ENCODE measurements around the gene RTP3.

Gene RTP3

DNA sequence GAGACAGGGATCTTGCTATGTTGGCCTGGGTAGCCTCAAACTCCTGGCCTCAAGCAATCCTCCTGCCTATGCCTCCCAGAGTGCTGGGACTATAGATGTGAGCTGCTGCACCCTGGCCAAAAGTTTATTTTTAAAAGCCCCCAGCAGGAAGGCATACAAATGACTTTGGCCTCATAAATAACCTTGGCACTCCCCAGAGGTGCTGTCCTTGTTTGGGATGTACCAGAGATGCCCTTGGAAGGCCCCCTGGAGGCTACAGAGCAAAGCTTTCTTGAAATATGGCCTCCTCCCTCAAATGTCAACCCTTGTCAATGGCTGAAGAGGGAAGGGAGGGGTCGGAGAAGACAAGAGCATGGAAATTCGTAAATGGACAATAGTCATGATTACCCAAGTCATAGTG lies 14.0 kb upstream of the RTP3 start:
- H3K4me1 ChIP-seq (ENCODE audit: control insufficient read depth, insufficient read depth, low read length) = peaks cover under 1% of the 10 kb centered on the region
- no peak overlapping the region for H3K4me3 ChIP-seq (ENCODE audit: low read depth, low read length)
- H3K27me3 ChIP-seq (ENCODE audit: control insufficient read depth, insufficient read depth, low read length) = no peaks in the 10 kb centered on the region
- H3K9me3 ChIP-seq (ENCODE audit: control insufficient read depth, insufficient read depth, low read depth, low read length) = no peaks in the 10 kb centered on the region
- no peak overlapping the region for H3K9ac ChIP-seq (ENCODE audit: low read length)
- no peaks in the 10 kb centered on the region for H3K36me3 ChIP-seq (ENCODE audit: control insufficient read depth, insufficient read depth, low read length)
- no peak overlapping the region for H3K27ac ChIP-seq (ENCODE audit: low read depth, low read length)

DNA sequence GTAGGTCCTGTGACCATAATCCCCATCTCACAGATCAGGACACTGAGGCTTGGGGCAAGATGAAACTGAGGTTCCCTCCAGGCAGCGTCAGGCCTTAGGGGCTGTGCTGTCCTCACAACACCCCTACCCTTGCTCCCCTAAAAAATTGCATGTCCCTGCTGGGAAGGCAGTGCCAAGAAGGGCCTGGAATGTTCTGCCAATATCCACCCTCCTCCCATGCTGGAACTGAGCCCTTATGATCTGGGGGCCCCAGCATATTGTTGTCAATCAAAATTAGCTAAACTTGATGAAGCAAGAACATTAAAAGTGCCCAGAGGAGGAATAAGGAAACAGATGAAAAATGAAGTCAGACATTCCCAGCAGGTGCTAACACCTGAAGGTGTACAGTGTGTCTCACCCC lies 13.4 kb upstream of the RTP3 start:
- no peaks in the 10 kb centered on the region for H3K36me3 ChIP-seq (ENCODE audit: control insufficient read depth, insufficient read depth, low read length)
- no peak overlapping the region for H3K4me3 ChIP-seq (ENCODE audit: low read depth, low read length)
- 0 out of 2 replicates have a peak, but pooled peaks cover under 1% of the 10 kb centered on the region for H3K27me3 ChIP-seq (ENCODE audit: control insufficient read depth, insufficient read depth, low read length)
- H3K9me3 ChIP-seq (ENCODE audit: control insufficient read depth, insufficient read depth, low read depth, low read length) = no peaks in the 10 kb centered on the region
- H3K9ac ChIP-seq (ENCODE audit: low read length) = no peak overlapping the region
- H3K4me1 ChIP-seq (ENCODE audit: control insufficient read depth, insufficient read depth, low read length) = peaks cover 6% of the 10 kb centered on the region
- no peak overlapping the region for H3K27ac ChIP-seq (ENCODE audit: low read depth, low read length)

DNA sequence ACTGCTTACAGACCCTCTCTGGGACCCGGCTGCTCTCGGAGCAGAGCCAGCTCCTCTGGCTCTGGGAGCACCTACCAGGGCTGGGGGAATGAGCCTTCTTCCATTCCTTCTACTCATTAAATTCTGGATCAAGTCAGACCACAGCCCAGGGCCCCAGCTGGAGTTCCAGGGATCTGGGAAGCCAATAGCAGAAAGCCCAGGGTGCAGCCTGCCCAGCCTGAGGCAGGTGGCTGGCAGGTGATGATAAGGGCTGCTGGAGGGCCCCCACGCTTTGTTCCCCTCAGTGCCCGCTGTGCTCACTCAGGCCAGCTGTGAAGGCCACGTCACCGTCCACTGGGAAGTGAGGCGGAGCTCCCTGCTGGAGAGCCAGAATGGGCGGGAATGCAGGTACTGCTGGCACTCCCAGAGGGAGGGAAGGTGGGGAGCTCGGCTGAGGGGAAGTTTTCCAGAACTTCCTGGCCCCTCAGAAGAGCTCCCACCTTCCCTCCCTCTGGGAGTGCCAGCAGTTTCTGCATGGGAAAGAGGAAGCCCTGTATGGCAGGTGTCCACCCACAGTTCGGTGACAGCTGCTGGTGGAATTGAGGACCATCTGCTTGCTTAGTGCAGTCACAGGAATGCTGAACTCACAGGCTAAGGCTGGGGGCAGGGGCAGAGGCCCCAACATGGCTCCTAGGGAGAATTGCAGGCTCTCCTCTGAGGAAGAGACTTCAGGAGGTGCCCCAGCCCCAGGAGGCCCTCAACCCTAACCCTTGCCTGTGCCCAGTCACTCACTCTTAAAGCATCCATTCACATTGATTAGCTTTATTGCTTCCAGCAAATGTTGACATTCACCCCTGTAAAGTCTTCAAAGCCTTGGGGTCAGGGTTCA lies 12.6 kb upstream of the RTP3 start:
- no peak overlapping the region for H3K27ac ChIP-seq (ENCODE audit: low read depth, low read length)
- H3K4me3 ChIP-seq (ENCODE audit: low read depth, low read length) = no peak overlapping the region
- peaks cover 9% of the 10 kb centered on the region for H3K4me1 ChIP-seq (ENCODE audit: control insufficient read depth, insufficient read depth, low read length)
- H3K27me3 ChIP-seq (ENCODE audit: control insufficient read depth, insufficient read depth, low read length) = 0 out of 2 replicates have a peak, but pooled peaks cover 4% of the 10 kb centered on the region
- H3K9ac ChIP-seq (ENCODE audit: low read length) = no peak overlapping the region
- H3K9me3 ChIP-seq (ENCODE audit: control insufficient read depth, insufficient read depth, low read depth, low read length) = no peaks in the 10 kb centered on the region
- no peaks in the 10 kb centered on the region for H3K36me3 ChIP-seq (ENCODE audit: control insufficient read depth, insufficient read depth, low read length)

DNA sequence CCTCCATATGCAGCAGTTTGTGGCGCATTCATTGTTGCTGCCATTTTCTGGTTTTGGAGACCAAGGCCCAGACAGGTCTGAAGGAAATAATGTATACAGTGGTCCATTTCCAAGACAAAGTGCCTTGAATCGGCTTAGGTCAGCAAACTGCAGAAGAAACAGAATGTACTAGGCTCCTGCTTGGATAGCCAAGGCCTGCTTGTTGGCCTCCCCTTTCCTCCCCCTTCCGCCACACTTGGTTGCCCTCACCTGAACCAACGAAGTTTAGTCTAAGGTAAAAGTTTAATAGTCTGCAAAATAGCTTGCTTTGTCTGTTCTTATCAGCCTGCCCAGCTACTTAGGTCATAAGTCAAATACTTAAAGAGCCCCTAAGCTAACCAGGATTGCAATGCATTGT lies 12.0 kb upstream of the RTP3 start:
- Histone ChIP-seq H3K4me3 (ENCODE audit: low read depth, low read length) (no peak overlapping the region), H3K27ac (ENCODE audit: low read depth, low read length) (no peak overlapping the region), H3K4me1 (ENCODE audit: control insufficient read depth, insufficient read depth, low read length) (peaks cover 9% of the 10 kb centered on the region), H3K9me3 (ENCODE audit: control insufficient read depth, insufficient read depth, low read depth, low read length) (no peaks in the 10 kb centered on the region), H3K9ac (ENCODE audit: low read length) (no peak overlapping the region), H3K36me3 (ENCODE audit: control insufficient read depth, insufficient read depth, low read length) (no peaks in the 10 kb centered on the region), H3K27me3 (ENCODE audit: control insufficient read depth, insufficient read depth, low read length) (0 out of 2 replicates have a peak, but pooled peaks cover 4% of the 10 kb centered on the region)

DNA sequence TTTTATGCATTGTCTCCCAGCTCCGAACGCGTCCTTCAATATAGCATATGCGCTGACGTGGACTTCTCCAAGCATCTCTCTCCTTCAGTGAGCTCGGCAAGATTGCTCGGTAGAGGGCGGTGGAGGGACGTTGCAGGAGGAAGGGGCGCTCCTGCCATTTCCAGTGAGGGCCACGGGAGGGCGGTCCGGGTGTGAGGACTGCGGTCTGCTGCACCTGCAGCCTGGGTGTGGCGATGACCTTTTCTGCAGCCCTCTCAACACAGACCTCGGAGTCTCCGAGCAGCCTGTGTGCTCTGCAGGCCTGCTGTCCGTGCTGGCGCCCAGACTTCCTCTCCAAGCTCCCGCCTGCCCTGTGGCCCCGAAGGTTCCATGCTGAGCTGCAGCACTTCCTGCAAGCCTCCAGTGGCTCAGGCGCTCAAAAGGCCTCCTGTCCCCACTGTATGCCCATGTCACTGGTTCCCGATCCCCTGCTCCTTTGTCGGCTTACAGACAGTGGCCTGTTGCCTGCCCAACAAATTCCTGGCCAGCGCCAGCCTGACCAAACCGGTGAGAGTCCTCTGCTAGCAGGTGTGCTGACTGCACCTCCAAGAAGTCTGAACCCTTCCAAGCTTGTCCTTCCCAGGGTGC lies 8.9 kb upstream of the RTP3 start:
- Histone ChIP-seq H3K4me3 (ENCODE audit: low read depth, low read length) (no peak overlapping the region), H3K27ac (ENCODE audit: low read depth, low read length) (no peak overlapping the region), H3K4me1 (ENCODE audit: control insufficient read depth, insufficient read depth, low read length) (peaks cover 9% of the 10 kb centered on the region)

DNA sequence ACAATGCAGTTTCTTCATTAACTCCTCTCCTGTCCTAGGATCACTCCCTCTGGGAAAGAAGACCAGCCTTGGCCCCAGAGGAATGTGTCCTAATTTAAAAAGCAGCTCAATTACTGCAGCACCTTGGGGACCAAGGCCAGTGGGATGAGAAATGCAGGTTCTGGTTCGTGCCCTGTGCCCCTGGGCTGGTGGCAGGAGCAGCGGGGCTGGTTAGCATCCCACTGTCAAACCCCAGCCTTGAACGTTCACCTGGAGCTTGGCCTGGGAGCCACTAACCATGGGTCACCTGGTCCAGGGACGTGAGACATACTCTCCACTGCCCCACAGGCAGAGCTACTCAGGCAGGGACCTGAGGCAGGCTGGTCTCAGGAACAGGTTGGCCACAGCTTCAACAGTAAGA lies 8.4 kb upstream of the RTP3 start:
- Histone ChIP-seq H3K36me3 (ENCODE audit: control insufficient read depth, insufficient read depth, low read length) (no peaks in the 10 kb centered on the region), H3K9ac (ENCODE audit: low read length) (no peak overlapping the region), H3K27ac (ENCODE audit: low read depth, low read length) (no peak overlapping the region), H3K4me3 (ENCODE audit: low read depth, low read length) (no peak overlapping the region), H3K4me1 (ENCODE audit: control insufficient read depth, insufficient read depth, low read length) (peaks cover 9% of the 10 kb centered on the region), H3K9me3 (ENCODE audit: control insufficient read depth, insufficient read depth, low read depth, low read length) (peaks cover 5% of the 10 kb centered on the region), H3K27me3 (ENCODE audit: control insufficient read depth, insufficient read depth, low read length) (0 out of 2 replicates have a peak, but pooled peaks cover 4% of the 10 kb centered on the region)

More for the DNA sequence above, 8.9 kb upstream of the RTP3 start:
- Histone ChIP-seq H3K27me3 (ENCODE audit: control insufficient read depth, insufficient read depth, low read length) (0 out of 2 replicates have a peak, but pooled peaks cover 4% of the 10 kb centered on the region), H3K9me3 (ENCODE audit: control insufficient read depth, insufficient read depth, low read depth, low read length) (peaks cover 5% of the 10 kb centered on the region), H3K9ac (ENCODE audit: low read length) (peak overlapping the region; percentile 1), H3K36me3 (ENCODE audit: control insufficient read depth, insufficient read depth, low read length) (no peaks in the 10 kb centered on the region)

DNA sequence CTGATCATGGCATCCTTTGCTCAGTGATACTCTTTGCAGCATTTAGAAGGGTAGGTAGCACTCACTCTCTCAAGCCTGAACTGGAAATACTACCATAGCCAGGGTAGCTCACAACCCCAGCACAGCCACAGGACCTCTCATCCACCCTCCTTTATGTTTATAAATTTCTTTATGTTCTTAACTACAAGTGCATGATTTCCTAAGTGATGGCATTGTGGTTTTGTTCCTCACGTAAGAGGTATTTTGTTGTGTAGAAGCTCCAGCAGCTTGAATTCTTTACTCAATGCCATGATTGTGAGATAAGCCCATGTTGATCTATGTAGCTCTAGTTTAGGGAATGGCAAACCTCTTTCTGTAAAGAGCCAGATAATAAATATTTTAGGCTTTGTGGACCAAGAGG lies 7.9 kb upstream of the RTP3 start:
- Histone ChIP-seq H3K9ac (ENCODE audit: low read length) (no peak overlapping the region), H3K27me3 (ENCODE audit: control insufficient read depth, insufficient read depth, low read length) (0 out of 2 replicates have a peak, but pooled peaks cover 4% of the 10 kb centered on the region), H3K27ac (ENCODE audit: low read depth, low read length) (no peak overlapping the region), H3K4me3 (ENCODE audit: low read depth, low read length) (no peak overlapping the region), H3K4me1 (ENCODE audit: control insufficient read depth, insufficient read depth, low read length) (peaks cover 9% of the 10 kb centered on the region), H3K9me3 (ENCODE audit: control insufficient read depth, insufficient read depth, low read depth, low read length) (peaks cover 5% of the 10 kb centered on the region), H3K36me3 (ENCODE audit: control insufficient read depth, insufficient read depth, low read length) (no peaks in the 10 kb centered on the region)

DNA sequence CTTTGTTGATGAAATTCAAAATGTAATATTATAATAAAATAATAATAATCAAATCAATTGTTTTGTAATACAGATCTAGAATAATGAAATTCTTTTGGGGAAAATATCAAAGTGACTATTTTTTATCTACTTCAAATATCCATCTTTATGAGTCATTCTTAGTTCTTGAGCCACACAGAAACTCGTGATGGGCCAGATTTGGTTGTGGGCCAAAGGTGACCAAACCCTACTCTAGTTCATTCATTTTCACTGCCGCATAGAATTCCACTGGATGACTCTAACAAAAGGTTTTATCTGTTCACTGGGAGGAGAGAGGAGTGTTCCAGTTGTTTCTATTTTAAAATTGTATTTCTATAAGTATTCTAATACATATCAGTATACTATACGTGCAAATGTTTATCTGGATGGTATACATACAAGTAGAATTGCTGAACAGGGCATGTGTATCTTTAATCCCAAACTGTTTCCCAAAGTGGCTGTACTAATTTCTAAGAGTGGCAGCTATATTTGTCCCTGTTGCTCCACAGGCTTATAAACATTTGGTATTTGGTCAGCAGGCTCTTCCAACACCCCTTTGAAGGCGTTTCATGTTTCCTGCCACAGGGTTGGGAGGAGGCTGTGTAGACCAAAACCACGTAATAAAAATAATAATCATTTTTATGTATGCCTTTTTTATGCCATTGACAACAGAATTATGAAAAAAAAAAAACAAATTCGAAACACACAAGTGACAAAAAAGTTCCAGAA lies 7.3 kb upstream of the RTP3 start:
- H3K36me3 ChIP-seq (ENCODE audit: control insufficient read depth, insufficient read depth, low read length) = no peaks in the 10 kb centered on the region
- 0 out of 2 replicates have a peak, but pooled peaks cover 4% of the 10 kb centered on the region for H3K27me3 ChIP-seq (ENCODE audit: control insufficient read depth, insufficient read depth, low read length)
- no peak overlapping the region for H3K4me3 ChIP-seq (ENCODE audit: low read depth, low read length)
- H3K9ac ChIP-seq (ENCODE audit: low read length) = no peak overlapping the region
- H3K27ac ChIP-seq (ENCODE audit: low read depth, low read length) = no peak overlapping the region
- peaks cover 5% of the 10 kb centered on the region for H3K9me3 ChIP-seq (ENCODE audit: control insufficient read depth, insufficient read depth, low read depth, low read length)
- peaks cover 9% of the 10 kb centered on the region for H3K4me1 ChIP-seq (ENCODE audit: control insufficient read depth, insufficient read depth, low read length)

DNA sequence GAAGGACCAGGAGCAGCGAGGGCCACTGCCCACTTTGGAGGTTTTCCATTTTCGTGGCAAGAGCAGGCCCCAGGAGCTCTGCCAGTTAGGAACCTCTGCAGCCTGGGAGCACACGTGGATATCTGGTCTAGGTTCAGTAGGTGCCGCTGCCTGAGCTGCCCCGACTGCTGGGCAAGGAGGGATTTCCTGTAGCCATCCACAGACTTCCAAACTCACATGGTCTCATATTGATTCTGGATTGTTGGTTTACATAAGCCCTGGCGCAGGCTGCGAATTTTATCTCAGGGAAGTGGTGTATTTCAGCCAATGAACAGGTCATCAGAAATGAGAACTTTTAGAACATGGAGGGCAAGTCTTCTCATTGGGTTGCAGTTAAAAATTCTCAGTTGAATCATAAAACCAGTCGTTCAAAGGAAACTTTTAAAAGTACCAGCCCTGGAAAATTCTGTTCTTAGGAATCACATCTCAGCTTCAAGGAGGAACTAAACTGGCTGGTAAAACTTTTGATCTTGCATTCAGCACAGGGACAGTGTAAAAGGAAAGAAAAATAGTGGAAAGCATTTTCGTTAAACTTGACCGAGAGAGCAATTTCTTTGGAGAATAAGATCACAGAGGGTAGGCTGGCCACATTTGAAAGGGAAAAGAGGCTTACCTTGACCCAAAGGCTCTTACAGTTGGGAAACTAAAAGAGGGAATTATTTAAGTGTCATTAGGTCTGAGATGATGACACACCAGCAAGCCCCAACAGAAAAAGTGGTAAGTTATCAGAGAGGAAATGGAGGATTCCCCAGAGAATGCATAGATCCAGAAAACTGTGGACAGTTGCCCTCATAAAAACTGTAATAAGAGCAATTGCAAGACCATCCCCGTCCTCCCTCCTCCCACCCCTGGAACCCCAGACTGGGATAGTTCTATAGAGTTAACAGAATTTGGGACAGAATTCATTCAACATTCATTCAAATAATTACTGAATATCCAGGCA lies 6.4 kb upstream of the RTP3 start:
- peaks cover 17% of the 10 kb centered on the region for H3K4me1 ChIP-seq (ENCODE audit: control insufficient read depth, insufficient read depth, low read length)
- 0 out of 2 replicates have a peak, but pooled peaks cover 4% of the 10 kb centered on the region for H3K27me3 ChIP-seq (ENCODE audit: control insufficient read depth, insufficient read depth, low read length)
- H3K36me3 ChIP-seq (ENCODE audit: control insufficient read depth, insufficient read depth, low read length) = no peaks in the 10 kb centered on the region
- no peak overlapping the region for H3K27ac ChIP-seq (ENCODE audit: low read depth, low read length)
- no peak overlapping the region for H3K4me3 ChIP-seq (ENCODE audit: low read depth, low read length)
- H3K9ac ChIP-seq (ENCODE audit: low read length) = no peak overlapping the region
- H3K9me3 ChIP-seq (ENCODE audit: control insufficient read depth, insufficient read depth, low read depth, low read length) = peaks cover 5% of the 10 kb centered on the region

DNA sequence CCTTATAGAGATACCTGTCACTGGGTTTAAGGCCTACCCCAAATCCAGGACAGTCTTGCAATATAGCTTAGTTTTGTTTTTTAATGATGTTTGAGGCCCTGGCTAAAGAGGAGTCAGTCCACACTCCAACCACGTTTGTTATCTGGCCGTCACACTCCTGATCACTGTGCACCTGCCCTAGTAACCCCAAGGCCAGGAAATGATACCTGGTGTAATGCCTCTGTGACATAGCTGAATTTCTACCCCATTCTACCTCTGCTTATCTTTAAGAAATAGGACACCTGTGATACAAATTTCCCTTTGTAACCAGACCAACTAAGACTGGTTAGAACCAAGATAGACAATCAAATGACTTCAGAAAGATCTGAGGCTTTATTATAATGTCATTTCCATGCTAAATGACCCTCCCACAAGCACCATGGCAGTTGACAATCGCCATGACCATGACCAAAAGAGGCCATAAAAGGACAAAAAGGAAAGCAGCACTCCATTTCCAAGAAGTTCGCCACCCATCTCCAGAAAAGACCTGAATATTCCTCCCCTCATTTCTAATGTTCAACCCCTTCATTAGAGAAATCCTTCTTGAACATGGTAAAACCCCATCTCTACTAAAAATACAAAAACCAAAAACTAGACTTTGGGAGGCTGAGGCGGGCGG lies 4.8 kb upstream of the RTP3 start:
- Histone ChIP-seq H3K27ac (ENCODE audit: low read depth, low read length) (no peak overlapping the region), H3K27me3 (ENCODE audit: control insufficient read depth, insufficient read depth, low read length) (0 out of 2 replicates have a peak, but pooled peaks cover 4% of the 10 kb centered on the region), H3K4me1 (ENCODE audit: control insufficient read depth, insufficient read depth, low read length) (peaks cover 23% of the 10 kb centered on the region), H3K4me3 (ENCODE audit: low read depth, low read length) (no peak overlapping the region), H3K9ac (ENCODE audit: low read length) (no peak overlapping the region), H3K9me3 (ENCODE audit: control insufficient read depth, insufficient read depth, low read depth, low read length) (peaks cover 5% of the 10 kb centered on the region), H3K36me3 (ENCODE audit: control insufficient read depth, insufficient read depth, low read length) (no peaks in the 10 kb centered on the region)

Measured in HUES6 (cell line).